GM12891 (cell line): ENCODE measurements around the gene BCAS2.

Experiments used
- POLR2A ChIP-seq: IDR thresholded peaks from 2 replicates; pipeline ENCODE4 v1.6.1; 2011; ENCODE audit warnings: low read depth, low read length, control low read depth
- POLR2AphosphoS5 ChIP-seq: IDR thresholded peaks from 2 replicates; pipeline ENCODE4 v1.6.1; 2011; ENCODE audit warnings: low read depth, low read length, control low read depth
- SPI1 ChIP-seq: IDR thresholded peaks from 2 replicates; pipeline ENCODE4 v1.6.1; 2011; ENCODE audit warnings: low read depth, low read length, control low read depth

GRCh38 chr1:114540272-114540671 is 41.1 kb downstream of the BCAS2 start:
- TF ChIP-seq POLR2A, result no peak
- TF ChIP-seq SPI1, result no peak
- TF ChIP-seq POLR2AphosphoS5, result no peak
